Measurements from ENCODE around the gene C2CD5. TPM values are rescaled to one million over a fixed set of nuclear protein-coding genes. Genes with fewer than 3 reads are reported as not detected.

Gene C2CD5
- total and polyA plus RNA-seq, 7 donors, result 2.5 to 13.4 (median 5.9) TPM

- ATAC-seq, result no peak
- no peaks in the 10 kb centered on the region for H3K27me3 ChIP-seq (ENCODE audit: insufficient read depth in 3 of 3, low read length in 2 of 3)
- intact Hi-C loops (cut with DNase I), result no loop called here
Measured at GRCh38 chr12:22435583-22435982, 108.8 kb downstream of the C2CD5 start.

GRCh38 chr12:22431693-22432251 is 112.6 kb downstream of the C2CD5 start:
- ATAC-seq (no peak), DNase-seq (no peak)
- Histone ChIP-seq H3K4me1 (no peaks in the 10 kb centered on the region), H3K27me3 (ENCODE audit: insufficient read depth in 3 of 3, low read length in 2 of 3) (no peaks in the 10 kb centered on the region), H3K9me3 (no peaks in the 10 kb centered on the region), H3K4me3 (no peak overlapping the region), H3K27ac (no peak overlapping the region), H3K36me3 (ENCODE audit: insufficient read depth in 1 of 2, low read depth in 1 of 2) (no peaks in the 10 kb centered on the region)
- TF ChIP-seq CTCF (IDR thresholded peaks at IDR 0.05), result no peak
- 63 to 70% (median 69%) methylated on average over 1 of the region's 1 CpG for WGBS, 3 donors
- intact Hi-C loops (cut with DNase I), result no loop called here

More at GRCh38 chr12:22435583-22435982, 108.8 kb downstream of the C2CD5 start:
- 85 to 89% (median 87%) methylated on average over 3 of the region's 3 CpGs for WGBS, 3 donors
- no peak overlapping the region for H3K4me3 ChIP-seq
- no peaks in the 10 kb centered on the region for H3K36me3 ChIP-seq (ENCODE audit: insufficient read depth in 1 of 2, low read depth in 1 of 2)
- H3K4me1 ChIP-seq, result no peaks in the 10 kb centered on the region
- H3K27ac ChIP-seq, result no peak overlapping the region
- no peaks in the 10 kb centered on the region for H3K9me3 ChIP-seq
- TF ChIP-seq CTCF (IDR thresholded peaks at IDR 0.05), result no peak
- no peak for DNase-seq

GRCh38 chr12:22416801-22417200 is 127.5 kb downstream of the C2CD5 start:
- DNase-seq, result no peak
- ATAC-seq, result no peak
- H3K27me3 ChIP-seq (ENCODE audit: insufficient read depth in 3 of 3, low read length in 2 of 3), result no peaks in the 10 kb centered on the region
- H3K27ac ChIP-seq, result no peak overlapping the region
- no peaks in the 10 kb centered on the region for H3K36me3 ChIP-seq (ENCODE audit: insufficient read depth in 1 of 2, low read depth in 1 of 2)
- no peaks in the 10 kb centered on the region for H3K9me3 ChIP-seq
- no peak overlapping the region for H3K4me3 ChIP-seq
- intact Hi-C loops (cut with DNase I), result no loop called here
- no peak for TF ChIP-seq CTCF (IDR thresholded peaks at IDR 0.05)
- peaks cover 6% of the 10 kb centered on the region for H3K4me1 ChIP-seq

GRCh38 chr12:22415342-22416309 is 128.7 kb downstream of the C2CD5 start:
- no peaks in the 10 kb centered on the region for H3K27me3 ChIP-seq (ENCODE audit: insufficient read depth in 3 of 3, low read length in 2 of 3)
- H3K4me1 ChIP-seq, result peaks cover 6% of the 10 kb centered on the region
- H3K4me3 ChIP-seq, result no peak overlapping the region
- TF ChIP-seq CTCF (IDR thresholded peaks at IDR 0.05), result no peak
- no peak for DNase-seq
- no peak overlapping the region for H3K27ac ChIP-seq
- ATAC-seq, result peak in 3 of 4 donors; percentile 56 to 69 (median 68)
- no peaks in the 10 kb centered on the region for H3K9me3 ChIP-seq
- H3K36me3 ChIP-seq (ENCODE audit: insufficient read depth in 1 of 2, low read depth in 1 of 2), result no peaks in the 10 kb centered on the region
- intact Hi-C loops (cut with DNase I), result no loop called here
- WGBS, 3 donors, result 26 to 30% (median 28%) methylated on average over 4 of the region's 4 CpGs
